ENCODE results near the gene WBP2. TPM values are rescaled to one million over a fixed set of nuclear protein-coding genes. Genes with fewer than 3 reads are reported as not detected.

Gene WBP2
- total and polyA plus RNA-seq, 2 of the 8 experiments (the other 6 are each of a cell fraction or from before 2014, with no cell fraction given) = 48.2 to 71.2 TPM

GRCh38 chr17:75864448-75864871 is 9.3 kb upstream of the WBP2 start (continued):
- TF ChIP-seq CHD7 (IDR thresholded peaks at IDR 0.05; ENCODE audit: insufficient replicate concordance, low read length) (no peak), USF2 (IDR thresholded peaks at IDR 0.05; ENCODE audit: low read length) (no peak), GABPA (IDR thresholded peaks at IDR 0.05; ENCODE audit: borderline replicate concordance, insufficient read depth, low read length) (no peak), EZH2 (IDR thresholded peaks at IDR 0.05; ENCODE audit: low read depth, low read length, severe bottlenecking) (no peak), RFX5 (IDR thresholded peaks at IDR 0.05; ENCODE audit: borderline replicate concordance, low read depth, low read length) (no peak), TCF12 (IDR thresholded peaks at IDR 0.05; ENCODE audit: low read depth, low read length) (no peak), SRF (IDR thresholded peaks at IDR 0.05; ENCODE audit: low read depth, low read length) (no peak), SIN3A (conservative IDR thresholded peaks at IDR 0.05 in 1 of 2, IDR thresholded peaks at IDR 0.05 in 1 of 2; ENCODE audit: low read depth in 1 of 2, low read length in 2 of 2) (no peak), RXRA (IDR thresholded peaks at IDR 0.05; ENCODE audit: insufficient read depth, low read depth, low read length) (no peak)
